Cortex of kidney (tissue), 1 donor: ENCODE results near the gene SHC2.
"Not testable (repeated sequence)": the region's sequence is repeated elsewhere in the genome, so short reads cannot be mapped to it uniquely, and the experiment has no call there.

Experiments
- DNase-seq: peaks from one replicate; lab custom pipeline; 2025; lab: John Stamatoyannopoulos, UW

SHC2 gene

DNA sequence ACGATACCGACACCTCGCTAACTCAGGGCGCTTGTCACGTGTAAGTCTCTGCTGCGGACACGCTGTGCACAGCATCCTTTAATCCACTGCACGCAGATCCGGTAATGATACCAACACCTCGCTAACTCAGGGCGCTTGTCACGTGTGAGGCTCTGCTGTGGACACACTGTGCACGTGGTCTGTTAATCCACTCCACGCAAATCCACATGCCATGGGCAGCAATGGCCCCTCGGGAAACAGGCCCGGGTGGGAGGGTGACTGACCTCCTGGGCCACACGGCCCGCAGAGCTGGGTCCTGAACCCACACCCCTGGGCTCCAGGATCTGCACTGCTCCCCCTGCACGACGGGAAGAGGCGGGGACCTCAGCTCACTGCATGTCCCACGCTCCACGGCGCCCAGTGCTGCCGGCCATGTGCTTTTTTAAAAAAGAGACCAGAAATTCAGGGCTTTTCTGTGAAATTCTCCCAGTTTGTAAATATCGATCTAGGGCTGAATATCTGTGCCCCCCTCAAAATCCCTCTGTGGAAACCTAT lies 16.1 kb downstream of the SHC2 start:
- no peak for DNase-seq

DNA sequence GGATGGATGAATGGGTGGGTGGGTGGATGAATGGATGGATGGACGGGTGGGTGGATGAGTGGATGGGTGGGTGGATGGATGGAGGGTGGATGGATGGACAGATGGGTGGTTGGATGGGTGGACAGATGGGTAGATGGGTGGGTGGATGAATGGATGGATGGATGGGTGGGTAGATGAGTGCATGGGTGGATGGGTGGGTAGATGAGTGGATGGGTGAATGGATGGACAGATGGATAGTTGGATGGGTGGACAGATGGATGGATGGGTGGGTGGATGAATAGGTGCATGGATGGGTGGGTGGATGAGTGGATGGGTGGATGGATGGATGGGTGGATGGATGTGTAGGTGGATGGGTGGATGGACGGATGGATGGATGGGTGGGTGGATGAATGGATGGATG lies 17.8 kb downstream of the SHC2 start:
- DNase-seq, result no peak

DNA sequence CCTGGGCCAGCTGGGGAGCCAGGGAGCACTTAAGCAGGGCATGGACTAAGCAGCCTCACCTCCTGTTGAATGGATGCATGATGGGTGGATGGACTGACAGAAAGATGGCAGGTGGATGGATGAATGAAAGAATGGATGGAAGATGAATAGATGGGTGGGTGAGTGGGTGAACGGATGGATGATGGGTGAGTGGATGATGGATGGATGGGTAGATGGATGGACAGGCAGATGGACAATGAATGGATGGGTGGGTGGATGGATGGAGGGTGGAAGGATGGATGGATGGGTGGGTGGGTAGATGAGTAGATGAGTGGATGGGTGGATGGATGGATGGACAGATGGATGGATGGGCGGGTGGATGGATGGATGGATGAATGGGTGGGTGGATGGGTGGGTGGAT lies 18.7 kb downstream of the SHC2 start:
- no peak for DNase-seq

DNA sequence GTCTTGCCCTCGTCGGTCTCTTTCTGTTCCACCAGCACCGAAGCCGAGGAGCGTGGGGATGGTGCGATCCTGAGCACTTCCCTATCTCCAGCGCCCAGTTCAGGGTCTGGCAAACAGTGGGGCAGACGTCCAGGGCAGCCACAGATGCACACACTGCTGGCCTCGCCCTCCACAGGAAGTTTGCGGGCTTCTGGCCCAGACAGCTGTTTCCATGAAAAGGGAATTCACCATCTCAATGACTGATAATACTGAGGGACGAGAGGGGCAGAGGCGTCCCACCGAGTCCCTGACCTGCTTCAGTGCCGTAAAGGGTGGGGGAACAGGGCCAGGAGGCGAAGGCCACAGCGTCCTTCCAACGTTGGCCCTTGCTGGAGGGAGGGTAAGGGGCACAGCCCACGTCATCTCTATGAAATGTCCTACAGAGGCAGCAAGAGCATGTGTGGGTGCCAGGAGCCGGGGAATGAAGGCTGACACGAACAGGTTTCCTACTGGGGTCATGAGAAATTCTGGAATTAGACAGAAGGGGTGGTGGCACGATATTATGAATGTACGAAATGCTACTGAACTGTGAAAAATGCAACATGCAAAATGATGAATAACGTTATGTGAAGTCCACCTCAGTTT lies 19.5 kb downstream of the SHC2 start:
- no peak for DNase-seq

DNA sequence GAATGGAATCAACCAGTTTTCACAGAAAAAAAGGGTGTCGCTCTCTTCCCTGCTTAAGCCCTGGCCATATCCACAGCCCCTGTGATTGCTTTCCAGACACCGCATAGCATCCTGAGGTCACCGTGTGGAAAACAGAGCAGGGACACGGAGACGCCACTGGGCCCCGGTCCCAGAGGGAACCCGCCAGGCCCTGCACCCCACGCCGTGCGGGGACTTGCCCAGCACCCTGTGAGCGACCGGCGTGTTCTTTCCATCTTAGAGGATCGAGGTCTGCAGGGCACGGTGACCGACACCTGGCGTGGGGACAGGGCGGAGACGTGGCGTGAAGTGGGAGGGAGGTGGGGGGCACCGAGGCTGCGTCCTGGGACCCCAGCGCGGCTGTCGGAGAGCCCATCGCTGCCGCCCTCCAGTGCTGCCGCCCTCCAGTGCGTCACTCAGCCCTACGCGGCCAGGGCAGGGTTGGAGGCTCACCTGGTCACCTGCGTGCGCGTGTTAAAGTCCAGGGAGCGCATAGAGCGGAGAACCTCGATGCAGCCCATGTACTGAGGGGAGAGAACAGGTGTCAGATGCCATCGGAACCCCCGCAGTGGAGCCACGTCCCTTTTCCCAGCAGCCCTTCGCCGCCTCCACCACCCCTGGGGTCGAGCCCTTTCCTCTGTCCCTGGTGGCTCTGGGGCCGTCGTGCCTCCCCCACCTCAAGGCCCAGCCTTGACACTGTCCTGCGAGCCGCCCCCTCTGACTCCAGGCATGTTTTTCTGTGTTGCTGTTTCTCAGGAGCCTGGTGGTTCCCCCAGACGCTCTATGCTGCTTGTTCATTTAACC lies 20.2 kb downstream of the SHC2 start:
- DNase-seq, result no peak

DNA sequence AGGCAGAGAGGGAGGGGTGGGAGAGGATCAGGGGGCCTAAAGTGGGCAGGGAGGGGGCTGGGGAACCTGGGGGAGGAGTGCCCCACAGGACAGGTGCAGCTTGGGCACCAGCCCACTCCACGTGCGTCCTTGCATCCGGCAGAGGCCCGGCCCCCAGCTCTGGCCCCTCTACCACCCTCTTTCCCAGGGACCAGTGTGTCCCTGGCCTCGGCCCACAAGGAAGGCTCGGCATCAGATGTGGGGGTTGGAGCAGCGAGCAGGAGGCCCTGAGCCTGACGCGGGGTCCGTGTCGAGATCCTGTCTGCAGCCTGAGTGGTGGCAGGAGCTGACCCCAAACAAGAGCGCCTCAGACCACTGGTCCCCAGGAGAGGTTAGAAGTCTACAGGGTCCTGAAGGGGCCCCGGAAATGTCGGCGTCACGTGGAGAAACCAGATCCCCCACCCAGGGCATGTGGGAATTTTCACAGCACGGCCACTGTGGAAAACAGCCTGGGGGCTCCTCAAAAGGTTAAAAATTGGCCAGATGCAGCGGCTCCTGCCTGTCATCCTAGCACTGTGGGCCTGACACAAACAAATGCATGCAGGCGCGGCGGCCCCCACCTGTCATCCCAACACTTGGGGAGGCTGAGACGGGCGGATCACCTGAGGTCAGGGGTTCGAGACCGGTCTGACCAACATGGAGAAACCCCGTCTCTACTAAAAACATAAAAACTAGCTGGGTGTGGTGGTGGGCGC lies 21.5 kb downstream of the SHC2 start:
- no peak for DNase-seq

DNA sequence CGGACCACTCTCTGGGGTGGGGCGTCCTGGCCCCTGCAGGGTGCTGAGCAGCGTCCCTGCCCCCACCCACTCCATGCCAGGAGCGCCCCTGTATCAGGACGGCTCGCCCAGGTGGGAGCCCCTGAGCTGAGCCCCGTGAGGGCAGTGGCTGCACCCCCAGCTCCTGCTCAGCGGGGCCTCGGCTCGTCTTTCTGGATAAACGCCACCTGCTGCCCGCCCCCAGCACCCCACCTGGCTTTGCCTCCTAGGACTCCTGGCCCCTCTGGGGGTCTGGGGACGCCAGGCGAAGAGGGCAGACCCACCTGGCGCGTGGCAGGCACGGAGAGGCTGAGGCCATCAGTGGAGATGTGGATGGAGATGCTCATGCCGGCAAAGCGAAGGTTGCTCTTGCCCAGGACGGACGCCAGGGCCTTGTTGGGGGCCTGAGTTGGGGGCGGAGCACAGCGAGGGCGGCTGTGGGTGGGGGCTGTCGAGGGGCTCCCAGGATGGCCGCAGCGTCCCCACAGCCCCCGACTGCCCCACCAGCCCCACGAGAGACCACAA lies 22.3 kb downstream of the SHC2 start:
- no peak for DNase-seq

DNA sequence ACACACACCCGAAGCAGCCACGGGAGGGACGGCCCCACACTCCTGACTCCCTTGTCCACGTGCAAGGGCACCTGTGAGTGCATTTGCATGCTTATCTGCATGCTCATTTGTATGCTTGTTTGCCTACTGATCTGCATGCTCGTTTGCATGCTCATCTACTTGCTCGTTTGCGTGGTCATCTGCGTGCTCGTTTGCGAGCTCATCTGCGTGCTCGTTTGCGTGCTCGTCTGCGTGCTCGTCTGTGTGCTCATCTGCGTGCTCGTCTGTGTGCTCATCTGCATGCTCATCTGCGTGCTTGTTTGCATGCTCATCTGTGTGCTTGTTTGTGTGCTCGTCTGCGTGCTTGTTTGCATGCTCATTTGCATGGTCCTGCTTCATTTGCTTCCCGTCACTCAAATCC lies 23.8 kb downstream of the SHC2 start:
- no peak for DNase-seq

DNA sequence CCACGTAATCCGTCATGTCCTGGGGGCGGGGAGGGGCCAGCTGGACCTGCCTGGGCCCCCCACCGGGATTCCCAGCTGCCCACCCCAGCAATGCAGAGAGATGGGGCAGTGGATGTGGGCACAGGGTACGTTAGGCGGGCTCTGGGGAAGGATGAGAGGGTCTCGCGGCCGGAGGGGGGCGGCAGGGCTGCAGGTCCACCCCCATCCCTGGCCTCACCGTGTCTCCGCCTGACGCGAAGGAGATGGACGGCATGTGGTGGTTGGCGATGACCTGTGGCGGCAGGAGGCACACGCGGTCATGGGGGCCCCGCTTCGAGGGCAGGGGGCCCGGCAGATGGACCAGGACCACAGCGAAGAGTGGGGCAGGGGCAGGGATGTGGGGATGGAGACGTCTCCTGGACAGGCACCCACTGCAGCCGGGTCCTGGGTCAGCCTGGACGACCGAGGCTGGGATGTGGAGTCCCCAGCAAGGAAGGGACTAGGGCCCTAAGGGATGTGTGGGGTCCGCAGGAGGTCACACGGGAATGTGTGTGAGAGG lies 24.4 kb downstream of the SHC2 start:
- no peak for DNase-seq

DNA sequence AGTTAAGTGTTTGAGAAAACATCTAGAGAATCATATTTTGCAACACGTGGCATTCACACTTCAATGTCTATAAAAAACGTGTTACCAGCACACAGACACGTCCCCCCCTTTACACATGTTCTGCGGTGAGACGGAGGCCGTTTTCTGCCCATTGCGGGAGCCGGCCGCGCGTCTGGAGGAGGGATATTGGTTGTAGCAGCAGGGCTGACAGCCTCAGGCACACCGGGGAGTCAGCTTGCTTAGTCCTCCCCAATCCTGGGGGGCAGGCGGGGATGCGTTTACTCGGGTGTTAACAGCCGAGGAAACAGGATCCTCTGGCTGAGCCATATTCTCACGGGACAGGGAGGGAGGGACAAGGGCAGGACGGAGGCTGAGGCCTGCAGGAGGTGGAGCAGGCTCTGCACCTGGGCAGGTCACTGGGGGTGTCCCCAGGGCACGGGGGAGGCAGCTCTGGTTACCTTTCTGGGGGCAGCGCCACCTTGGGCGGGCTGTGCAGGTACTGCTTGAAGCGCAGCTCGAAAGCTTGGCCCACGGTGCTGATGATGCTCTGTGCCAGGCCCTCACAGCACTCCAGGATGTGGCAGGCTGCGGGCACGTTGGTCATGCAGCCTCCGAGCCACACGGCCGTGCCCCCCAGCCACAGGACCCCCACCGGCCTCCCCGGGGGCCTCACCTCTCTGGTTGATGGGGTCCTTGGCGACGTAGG lies 25.0 kb downstream of the SHC2 start:
- no peak for DNase-seq

DNA sequence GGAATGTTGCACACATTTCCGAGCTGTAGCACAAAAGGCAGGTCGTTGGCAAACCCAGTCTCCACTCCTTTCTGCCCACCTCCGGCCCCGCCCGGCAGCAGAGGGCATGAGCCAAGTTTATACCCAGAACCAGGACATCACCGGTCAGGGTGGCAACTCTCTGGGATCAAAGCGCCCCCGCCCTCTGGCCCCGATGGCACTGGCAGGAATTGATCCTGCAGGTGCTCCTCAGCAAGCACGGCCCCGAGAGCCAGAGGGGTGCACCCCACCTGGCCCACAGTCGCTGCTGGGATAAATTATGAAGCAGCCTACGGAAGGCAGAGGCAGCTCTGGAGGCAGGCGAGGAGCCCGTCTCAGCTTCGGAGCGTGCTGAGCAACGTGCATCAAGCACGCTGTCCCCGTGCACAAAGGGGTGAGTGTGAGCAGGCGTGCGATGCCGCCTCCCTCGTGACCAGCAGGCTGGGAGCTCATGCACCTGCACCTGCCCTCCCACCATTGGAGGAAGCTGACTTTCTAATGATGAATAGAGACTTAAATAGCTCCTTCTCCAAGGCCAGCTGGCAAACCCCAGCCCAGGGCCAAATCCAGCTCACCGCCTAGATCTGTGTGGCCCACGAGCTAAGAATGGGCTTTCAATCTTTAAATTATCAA lies 25.7 kb downstream of the SHC2 start:
- DNase-seq, result no peak

DNA sequence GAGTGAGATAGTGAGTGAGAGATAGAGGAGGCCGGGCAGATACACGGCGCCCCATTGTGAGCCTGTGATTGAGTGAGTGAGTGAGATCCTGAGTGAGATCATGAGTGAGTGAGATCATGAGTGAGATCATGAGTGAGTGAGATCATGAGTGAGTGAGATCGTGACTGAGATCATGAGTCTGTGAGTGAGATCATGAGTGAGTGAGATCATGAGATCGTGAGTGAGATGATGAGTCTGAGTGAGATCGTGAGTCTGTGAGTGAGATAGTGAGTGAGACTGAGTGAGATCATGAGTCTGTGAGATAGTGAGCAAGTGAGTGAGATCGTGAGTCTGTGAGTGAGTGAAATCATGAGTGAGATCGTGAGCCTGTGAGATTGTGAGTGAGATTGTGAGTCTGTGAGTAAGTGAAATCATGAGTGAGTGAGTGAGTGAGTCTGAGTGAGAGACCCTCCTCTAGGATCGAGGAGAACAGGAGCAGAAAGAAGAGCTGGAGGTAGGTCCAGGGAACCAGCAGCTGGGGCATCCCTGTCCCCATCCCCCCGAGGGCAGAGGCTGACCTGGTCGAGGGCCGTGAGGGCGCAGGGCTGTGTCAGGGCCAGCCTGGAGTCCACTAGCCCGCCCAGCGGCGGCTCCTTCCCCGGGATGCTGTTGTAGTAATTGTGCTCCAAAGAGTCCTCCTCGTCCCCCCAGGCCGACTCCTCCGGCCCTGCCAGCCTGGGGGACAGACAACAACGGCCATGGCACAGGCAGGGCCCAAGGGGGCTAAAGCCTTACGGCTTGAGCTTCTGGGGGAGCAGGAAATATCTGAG lies 26.5 kb downstream of the SHC2 start:
- DNase-seq, result no peak

DNA sequence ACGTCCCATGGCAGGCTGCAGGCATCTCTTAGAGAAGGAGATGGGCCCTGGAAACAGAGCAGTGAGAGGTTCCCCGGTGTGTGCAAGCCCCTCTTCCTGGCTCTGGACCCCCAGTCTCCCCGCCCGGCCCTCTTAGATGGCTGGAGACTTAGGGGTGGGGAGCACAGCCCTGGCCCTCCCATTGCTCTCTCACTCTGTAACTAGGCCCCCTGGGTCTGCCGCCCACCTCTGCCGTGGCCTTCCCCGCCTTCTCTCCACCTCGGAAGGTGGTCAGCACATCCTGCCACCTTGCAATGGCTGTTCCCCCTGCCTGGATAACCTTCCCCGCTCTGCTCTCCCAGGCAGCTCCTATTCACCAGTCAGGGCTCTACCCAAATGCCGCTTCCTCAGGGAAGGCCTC lies 30.1 kb downstream of the SHC2 start:
- no peak for DNase-seq

DNA sequence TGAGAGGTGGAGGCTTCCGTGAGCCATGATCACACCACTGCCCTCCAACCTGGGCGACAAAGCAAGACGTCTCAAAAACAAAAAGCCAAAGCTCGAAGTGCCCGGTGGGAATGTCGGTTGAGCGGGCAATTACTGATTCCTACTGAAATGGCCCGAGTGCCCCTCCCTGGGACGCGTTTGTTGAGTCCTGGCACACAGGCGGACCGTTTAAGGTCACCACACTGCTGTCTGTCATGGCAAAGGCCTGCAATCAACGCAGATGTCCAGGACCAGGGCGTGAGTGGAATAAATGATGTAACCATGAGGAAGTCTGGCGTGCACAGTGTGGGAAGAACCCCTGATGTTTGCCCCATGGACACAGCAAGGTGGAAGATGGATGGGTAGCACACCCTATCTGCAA lies 32.7 kb downstream of the SHC2 start:
- no peak for DNase-seq

DNA sequence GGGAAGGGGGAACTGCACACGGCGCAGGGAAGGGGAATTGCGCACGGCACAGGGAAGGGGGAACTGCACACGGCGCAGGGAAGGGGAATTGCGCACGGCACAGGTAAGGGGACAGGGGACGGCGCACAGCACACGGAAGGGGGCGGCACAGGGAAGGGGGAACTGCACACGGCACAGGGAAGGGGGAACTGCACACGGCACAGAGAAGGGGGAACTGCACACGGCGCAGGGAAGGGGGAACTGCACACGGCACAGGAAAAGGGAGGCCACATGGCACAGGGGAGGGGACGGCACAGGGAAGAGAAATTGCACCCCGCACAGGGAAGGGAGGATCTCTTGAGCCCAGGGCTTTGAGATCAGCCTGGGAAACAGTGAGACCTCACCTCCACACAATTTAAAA lies 33.2 kb downstream of the SHC2 start:
- not testable (repeated sequence) for DNase-seq

DNA sequence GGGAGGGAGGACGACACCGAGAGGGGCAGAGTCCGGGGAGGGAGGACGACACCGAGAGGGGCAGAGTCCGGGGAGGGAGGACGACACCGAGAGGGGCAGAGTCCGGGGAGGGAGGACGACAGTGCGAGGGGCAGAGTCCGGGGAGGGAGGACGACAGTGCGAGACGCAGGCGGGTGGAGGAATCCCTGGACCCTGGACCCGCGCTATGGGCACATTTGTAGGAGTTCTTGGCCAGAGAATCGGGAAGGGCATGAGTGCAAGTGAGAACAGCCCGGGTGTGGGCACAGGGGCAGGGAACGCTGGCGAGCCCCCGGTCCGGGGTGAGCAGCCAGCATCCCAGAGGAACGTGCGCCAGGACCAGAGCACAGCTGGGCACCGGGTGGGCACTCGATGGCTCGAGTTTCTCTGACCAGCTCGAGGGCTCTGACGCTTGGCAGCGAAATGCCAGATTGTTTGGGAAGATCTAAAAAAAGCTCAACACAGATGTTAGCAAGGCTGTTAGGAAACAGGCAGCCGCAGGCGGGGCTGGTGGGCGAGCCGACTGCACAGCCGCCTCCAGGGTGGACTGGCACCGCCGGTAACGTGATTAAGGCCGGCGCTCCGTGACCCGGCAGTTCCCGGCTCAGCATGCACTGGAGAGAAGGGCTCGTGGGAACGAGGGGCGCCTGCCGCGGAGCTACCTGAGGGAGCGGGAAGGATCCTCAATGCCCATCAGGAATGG lies 33.9 kb downstream of the SHC2 start:
- no peak for DNase-seq

DNA sequence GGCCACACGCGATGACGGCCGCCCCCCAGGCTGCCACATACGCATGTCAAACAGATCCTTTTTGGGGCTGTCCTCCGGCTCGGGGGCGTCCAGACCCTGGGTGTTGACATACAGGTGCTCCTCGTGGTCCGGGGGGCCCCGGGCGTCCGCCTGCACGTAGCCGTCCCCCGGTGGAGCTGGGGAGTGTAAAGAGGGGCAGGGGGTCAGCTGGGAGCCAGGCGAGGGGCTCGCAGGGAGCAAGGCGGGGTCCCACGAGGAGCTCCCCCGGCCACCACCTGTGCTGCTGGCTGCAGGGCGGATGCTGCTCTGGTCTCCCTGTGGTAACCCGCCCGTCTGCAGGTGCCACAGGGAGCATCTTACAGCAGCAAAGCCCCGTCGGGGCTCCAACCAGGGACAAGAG lies 35.8 kb downstream of the SHC2 start:
- no peak for DNase-seq

DNA sequence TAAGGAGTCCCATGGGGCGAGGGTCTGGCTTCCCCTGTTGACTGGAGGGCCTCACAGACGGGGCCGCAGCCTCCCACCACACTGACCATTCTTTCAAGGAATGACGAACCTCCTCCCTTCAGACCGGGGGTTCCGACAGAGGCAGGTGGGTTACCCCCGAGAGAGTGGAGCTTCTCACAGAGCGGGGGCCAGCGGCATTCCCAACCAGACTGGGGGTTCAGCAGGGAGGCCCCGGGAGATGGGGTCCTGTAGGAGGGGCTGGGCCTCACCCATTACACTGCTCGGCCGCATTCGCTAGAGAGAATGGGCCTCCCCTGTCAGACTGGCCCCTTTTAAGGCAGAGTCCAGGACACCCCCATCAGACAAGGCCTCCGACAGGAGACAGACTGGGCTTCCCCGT lies 36.3 kb downstream of the SHC2 start:
- DNase-seq, result no peak

DNA sequence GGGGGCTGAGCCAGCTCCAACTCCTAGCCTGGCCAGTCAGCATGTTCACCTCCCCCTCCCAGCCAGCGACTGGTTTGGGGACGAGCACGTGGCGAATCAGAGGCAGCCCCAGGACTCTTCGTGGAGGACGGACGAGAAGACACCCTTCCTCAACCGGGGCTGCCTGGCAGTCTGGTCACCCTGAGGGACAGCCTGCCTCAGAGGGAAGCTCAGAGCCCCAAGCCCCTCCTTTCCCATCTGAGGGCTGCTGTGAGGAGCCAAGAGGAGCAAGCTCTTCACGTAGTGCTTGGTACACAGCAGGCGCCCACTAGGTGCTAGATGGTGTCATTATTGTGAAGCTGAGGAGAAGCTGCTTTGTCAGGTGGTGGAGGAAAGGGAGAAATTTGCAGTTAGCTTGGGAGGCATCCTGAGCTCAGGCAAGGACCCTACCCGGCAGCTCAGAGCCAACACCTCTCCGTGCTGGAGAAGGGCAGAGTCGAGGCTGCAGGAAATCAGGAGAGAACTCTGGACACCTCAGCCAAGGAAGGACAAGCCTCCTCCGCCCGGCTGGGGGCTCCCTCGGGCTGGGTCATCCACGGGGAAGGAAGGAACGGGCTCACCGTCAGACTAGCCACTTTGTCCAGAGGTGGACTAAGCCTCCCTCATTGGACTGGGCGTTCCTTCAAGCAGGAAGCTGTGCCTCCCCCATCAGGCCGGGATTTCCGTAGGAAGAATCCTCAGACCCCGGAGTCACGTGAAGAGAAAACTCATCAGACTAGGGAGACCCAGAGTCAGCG lies 37.0 kb downstream of the SHC2 start:
- no peak for DNase-seq
